Measurements from ENCODE around the gene GLYR1. TPM values are rescaled to one million over a fixed set of nuclear protein-coding genes. Genes with fewer than 3 reads are reported as not detected.
"Not testable (repeated sequence)": the region's sequence is repeated elsewhere in the genome, so short reads cannot be mapped to it uniquely, and the experiment has no call there.

The GLYR1 gene
- total RNA-seq, 1 donor from 2014 or later = 42.0 TPM

- no peak for DNase-seq
Observed at GRCh38 chr16:4787627-4788482, 59.2 kb downstream of the GLYR1 start, which contains the start of gene SEPTIN12. TSS of gene SEPTIN12 (minus strand) at chr16:4788345. CDS start at chr16:4787645, 700 bp downstream.

GRCh38 chr16:4787068-4787467, 60.0 kb downstream of the GLYR1 start:
- no peak for DNase-seq

GRCh38 chr16:4785758-4786433, 61.2 kb downstream of the GLYR1 start:
- DNase-seq = no peak

GRCh38 chr16:4784444-4784987, 62.6 kb downstream of the GLYR1 start:
- not testable (repeated sequence) for DNase-seq

- DNase-seq = no peak
Observed at GRCh38 chr16:4783951-4784336, 63.1 kb downstream of the GLYR1 start.

- no peak for DNase-seq
Observed at GRCh38 chr16:4783251-4783950, 63.7 kb downstream of the GLYR1 start.

GRCh38 chr16:4780235-4780634, 66.9 kb downstream of the GLYR1 start:
- DNase-seq = no peak

GRCh38 chr16:4778050-4778392, 69.1 kb downstream of the GLYR1 start:
- no peak for DNase-seq

GRCh38 chr16:4777339-4778049, 69.6 kb downstream of the GLYR1 start:
- no peak for DNase-seq

GRCh38 chr16:4776141-4776705, 70.9 kb downstream of the GLYR1 start:
- no peak for DNase-seq

- DNase-seq = no peak
Observed at GRCh38 chr16:4775005-4775404, 72.1 kb downstream of the GLYR1 start.

GRCh38 chr16:4772351-4772750, 74.7 kb downstream of the GLYR1 start:
- no peak for DNase-seq

GRCh38 chr16:4771646-4772045, 75.4 kb downstream of the GLYR1 start:
- no peak for DNase-seq

- DNase-seq = no peak
Observed at GRCh38 chr16:4769306-4769638, 77.8 kb downstream of the GLYR1 start.

- peak; percentile 99 for DNase-seq
Observed at GRCh38 chr16:4768549-4769305, 78.4 kb downstream of the GLYR1 start.

- no peak for DNase-seq
Observed at GRCh38 chr16:4767872-4768548, 79.1 kb downstream of the GLYR1 start.

GRCh38 chr16:4766875-4767628, 80.0 kb downstream of the GLYR1 start, which contains the start of gene ZNF500:
TSS of gene ZNF500 (minus strand) at chr16:4767162. CDS start at chr16:4765978, 1,184 bp downstream.
- peak; percentile 98 for DNase-seq

GRCh38 chr16:4765511-4766474, 81.3 kb downstream of the GLYR1 start:
- no peak for DNase-seq

All from tongue (tissue), 2 donors.